HepG2 (cell line): Measurements from ENCODE around the gene MAP3K2. TPM values are rescaled to one million over a fixed set of nuclear protein-coding genes. Genes with fewer than 3 reads are reported as not detected.

ENCODE experiments used
- ARID2 ChIP-seq: sonication (generic); formaldehyde crosslinking; IDR thresholded peaks from 2 replicates; pipeline ENCODE4 v1.8.1; 2022; ENCODE audit warnings: mild to moderate bottlenecking, missing genetic modification reagents, borderline replicate concordance
- CBFB ChIP-seq: sonication (generic); formaldehyde crosslinking; IDR thresholded peaks from 2 replicates; pipeline ENCODE4 v1.4.0; 2020; ENCODE audit warnings: missing genetic modification reagents
- CEBPG ChIP-seq: IDR thresholded peaks from 2 replicates; pipeline ENCODE4 v1.6.1; 2016
- HES4 ChIP-seq: sonication (generic); formaldehyde crosslinking; IDR thresholded peaks from 2 replicates; pipeline ENCODE4 v1.9.0; 2021; ENCODE audit warnings: mild to moderate bottlenecking, missing genetic modification reagents, borderline replicate concordance
- HMGXB3 ChIP-seq: sonication (generic); formaldehyde crosslinking; IDR thresholded peaks from 2 replicates; pipeline ENCODE4 v1.4.0; 2020; ENCODE audit warnings: missing genetic modification reagents, borderline replicate concordance
- HNRNPK ChIP-seq: fragments of 200-400 bp; formaldehyde crosslinking; IDR thresholded peaks from 2 replicates; pipeline ENCODE4 v1.6.1; 2018; ENCODE audit warnings: low read length, low read depth, moderate library complexity, mild to moderate bottlenecking; ENCODE audit not compliant: poor library complexity, severe bottlenecking
- HOXA3 ChIP-seq: sonication (generic); formaldehyde crosslinking; IDR thresholded peaks from 2 replicates; pipeline ENCODE4 v1.5.0; 2020; ENCODE audit warnings: missing genetic modification reagents
- MEF2D ChIP-seq: sonication (generic); formaldehyde crosslinking; IDR thresholded peaks from 2 replicates; pipeline ENCODE4 v1.5.1; 2020; ENCODE audit warnings: mild to moderate bottlenecking, missing genetic modification reagents
- PHB2 ChIP-seq: fragments of 450-650 bp; IDR thresholded peaks from 2 replicates; pipeline ENCODE4 v1.6.1; 2018; ENCODE audit not compliant: partially characterized antibody
- PHF8 ChIP-seq: sonication (generic); formaldehyde crosslinking; IDR thresholded peaks from 2 replicates; pipeline ENCODE4 v1.5.0; 2020; ENCODE audit warnings: missing genetic modification reagents
- ZNF350 ChIP-seq: sonication (generic); formaldehyde crosslinking; IDR thresholded peaks from 2 replicates; pipeline ENCODE4 v1.4.0; 2020; ENCODE audit warnings: mild to moderate bottlenecking, low read depth, missing genetic modification reagents, borderline replicate concordance
- ZNF83 ChIP-seq: sonication (generic); formaldehyde crosslinking; IDR thresholded peaks from 2 replicates; pipeline ENCODE4 v1.4.0; 2020; ENCODE audit warnings: missing genetic modification reagents, mild to moderate bottlenecking, borderline replicate concordance
- polyA plus RNA-seq, 8 experiments: library from polyadenylated mRNA; depleted of rRNA in 3 of 8; stranded (reverse) in 7 of 8; unstranded in 1 of 8; fragments of >200 nt; fragmentation: Illumina TruSeq in 4 of 8; extraction: Trizol in 4 of 8; gene quantifications; 2 replicates each; pipeline versions ENCODE4 v1.2.1 to v1.2.3, GENCODE V29; 2011 to 2016; ENCODE audit warnings: low read depth in 4 of 8, missing spikeins in 1 of 8, mixed read lengths in 1 of 8; ENCODE audit not compliant: insufficient read depth in 1 of 8
- total RNA-seq, 5 experiments: library from RNA; depleted of rRNA; stranded (reverse); fragments of >200 nt; fragmentation: Illumina TruSeq; extraction: Trizol; gene quantifications; 2 replicates each; pipeline ENCODE4 v1.2.3, GENCODE V29; 2016; ENCODE audit warnings: low read depth in 1 of 5
- TF ChIP-seq, protein P1 (sequence below): sonication (generic); formaldehyde crosslinking; IDR thresholded peaks from 2 replicates; pipeline ENCODE4 v1.8.0; 2022; ENCODE audit warnings: missing genetic modification reagents, mild to moderate bottlenecking, inconsistent platforms, borderline replicate concordance
- TF ChIP-seq, protein P2 (sequence below): sonication (generic); formaldehyde crosslinking; conservative IDR thresholded peaks from 2 replicates; pipeline ENCODE4 v1.4.0; 2020; ENCODE audit warnings: mild to moderate bottlenecking, missing genetic modification reagents, moderate library complexity
- TF ChIP-seq, protein P3 (sequence below): sonication (generic); formaldehyde crosslinking; IDR thresholded peaks from 2 replicates; pipeline ENCODE4 v1.8.1; 2022; ENCODE audit warnings: mild to moderate bottlenecking, missing genetic modification reagents
- TF ChIP-seq, protein P4 (sequence below): sonication (generic); formaldehyde crosslinking; IDR thresholded peaks from 2 replicates; pipeline ENCODE4 v1.5.0; 2020; ENCODE audit warnings: missing genetic modification reagents, mild to moderate bottlenecking, borderline replicate concordance

MAP3K2 gene
- total and polyA plus RNA-seq, 2 of the 13 experiments (the other 11 are each of a cell fraction or from before 2014, with no cell fraction given) = 12.2 to 37.2 TPM

GRCh38 chr2:127418300-127419111, 30.7 kb upstream of the MAP3K2 start, which contains the start of gene PROC (continued):
- TF ChIP-seq HMGXB3 (CRISPR knock-in tag) (no peak), HES4 (CRISPR knock-in tag) (no peak), CBFB (CRISPR knock-in tag) (peak; percentile 98), HOXA3 (peak; percentile 96), ARID2 (CRISPR knock-in tag) (no peak), CEBPG (0 out of 2 replicates have a peak, but pooled peaks have one; percentile 11), MEF2D (peak; percentile 93), ZNF83 (CRISPR knock-in tag) (peak; percentile 84), PHB2 (no peak), HNRNPK (no peak), ZNF350 (CRISPR knock-in tag) (peak; percentile 99), PHF8 (CRISPR knock-in tag) (peak; percentile 98)
- TF ChIP-seq, protein P1, sequence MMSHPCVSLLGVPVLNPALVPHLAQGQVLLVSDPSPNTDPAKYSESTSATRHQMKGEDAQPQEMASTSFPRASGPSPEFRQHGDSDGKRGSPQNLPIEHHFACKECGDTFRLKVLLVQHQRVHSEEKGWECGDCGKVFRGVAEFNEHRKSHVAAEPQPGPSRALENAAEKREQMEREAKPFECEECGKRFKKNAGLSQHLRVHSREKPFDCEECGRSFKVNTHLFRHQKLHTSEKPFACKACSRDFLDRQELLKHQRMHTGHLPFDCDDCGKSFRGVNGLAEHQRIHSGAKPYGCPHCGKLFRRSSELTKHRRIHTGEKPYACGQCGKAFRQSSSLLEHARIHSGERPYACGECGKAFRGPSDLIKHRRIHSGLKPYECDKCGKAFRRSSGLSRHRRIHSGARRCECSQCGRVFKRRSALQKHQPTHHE (CRISPR knock-in tag) = peak; percentile 97; the same call in 1 of the 2 replicates
- TF ChIP-seq, protein P2, sequence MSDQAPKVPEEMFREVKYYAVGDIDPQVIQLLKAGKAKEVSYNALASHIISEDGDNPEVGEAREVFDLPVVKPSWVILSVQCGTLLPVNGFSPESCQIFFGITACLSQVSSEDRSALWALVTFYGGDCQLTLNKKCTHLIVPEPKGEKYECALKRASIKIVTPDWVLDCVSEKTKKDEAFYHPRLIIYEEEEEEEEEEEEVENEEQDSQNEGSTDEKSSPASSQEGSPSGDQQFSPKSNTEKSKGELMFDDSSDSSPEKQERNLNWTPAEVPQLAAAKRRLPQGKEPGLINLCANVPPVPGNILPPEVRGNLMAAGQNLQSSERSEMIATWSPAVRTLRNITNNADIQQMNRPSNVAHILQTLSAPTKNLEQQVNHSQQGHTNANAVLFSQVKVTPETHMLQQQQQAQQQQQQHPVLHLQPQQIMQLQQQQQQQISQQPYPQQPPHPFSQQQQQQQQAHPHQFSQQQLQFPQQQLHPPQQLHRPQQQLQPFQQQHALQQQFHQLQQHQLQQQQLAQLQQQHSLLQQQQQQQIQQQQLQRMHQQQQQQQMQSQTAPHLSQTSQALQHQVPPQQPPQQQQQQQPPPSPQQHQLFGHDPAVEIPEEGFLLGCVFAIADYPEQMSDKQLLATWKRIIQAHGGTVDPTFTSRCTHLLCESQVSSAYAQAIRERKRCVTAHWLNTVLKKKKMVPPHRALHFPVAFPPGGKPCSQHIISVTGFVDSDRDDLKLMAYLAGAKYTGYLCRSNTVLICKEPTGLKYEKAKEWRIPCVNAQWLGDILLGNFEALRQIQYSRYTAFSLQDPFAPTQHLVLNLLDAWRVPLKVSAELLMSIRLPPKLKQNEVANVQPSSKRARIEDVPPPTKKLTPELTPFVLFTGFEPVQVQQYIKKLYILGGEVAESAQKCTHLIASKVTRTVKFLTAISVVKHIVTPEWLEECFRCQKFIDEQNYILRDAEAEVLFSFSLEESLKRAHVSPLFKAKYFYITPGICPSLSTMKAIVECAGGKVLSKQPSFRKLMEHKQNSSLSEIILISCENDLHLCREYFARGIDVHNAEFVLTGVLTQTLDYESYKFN = peak; percentile 94
- TF ChIP-seq, protein P3, sequence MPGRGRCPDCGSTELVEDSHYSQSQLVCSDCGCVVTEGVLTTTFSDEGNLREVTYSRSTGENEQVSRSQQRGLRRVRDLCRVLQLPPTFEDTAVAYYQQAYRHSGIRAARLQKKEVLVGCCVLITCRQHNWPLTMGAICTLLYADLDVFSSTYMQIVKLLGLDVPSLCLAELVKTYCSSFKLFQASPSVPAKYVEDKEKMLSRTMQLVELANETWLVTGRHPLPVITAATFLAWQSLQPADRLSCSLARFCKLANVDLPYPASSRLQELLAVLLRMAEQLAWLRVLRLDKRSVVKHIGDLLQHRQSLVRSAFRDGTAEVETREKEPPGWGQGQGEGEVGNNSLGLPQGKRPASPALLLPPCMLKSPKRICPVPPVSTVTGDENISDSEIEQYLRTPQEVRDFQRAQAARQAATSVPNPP (CRISPR knock-in tag) = peak; percentile 55
- TF ChIP-seq, protein P4, sequence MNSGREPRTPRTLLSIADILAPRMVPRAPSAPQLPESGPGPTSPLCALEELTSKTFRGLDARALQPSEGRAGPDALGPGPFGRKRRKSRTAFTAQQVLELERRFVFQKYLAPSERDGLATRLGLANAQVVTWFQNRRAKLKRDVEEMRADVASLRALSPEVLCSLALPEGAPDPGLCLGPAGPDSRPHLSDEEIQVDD (CRISPR knock-in tag) = peak; percentile 88; the same call in 1 of the 2 replicates
